Measurements from ENCODE around the gene PCLAF. TPM values are rescaled to one million over a fixed set of nuclear protein-coding genes. Genes with fewer than 3 reads are reported as not detected.

The PCLAF gene
- total and polyA plus RNA-seq, 2 of the 13 experiments (the other 11 are each of a cell fraction or from before 2014, with no cell fraction given): 98.6 to 98.9 TPM

- TF ChIP-seq DZIP1 (CRISPR knock-in tag; IDR thresholded peaks at IDR 0.05): peak; percentile 82; the same call in 1 of the 2 replicates
- peak; percentile 97 for TF ChIP-seq ZNF557 (CRISPR knock-in tag; IDR thresholded peaks at IDR 0.05)
- peak; percentile 93 for TF ChIP-seq ZHX2 (IDR thresholded peaks at IDR 0.05; ENCODE audit: low read depth)
- peak; percentile 81; the same call in 1 of the 2 replicates for TF ChIP-seq ZHX2 (CRISPR knock-in tag; IDR thresholded peaks at IDR 0.05; ENCODE audit: borderline replicate concordance)
- no peak for TF ChIP-seq ZNF326 (CRISPR knock-in tag; IDR thresholded peaks at IDR 0.05; ENCODE audit: borderline replicate concordance)
- TF ChIP-seq TAF15 (IDR thresholded peaks at IDR 0.05; ENCODE audit: low read depth, low read length, poor library complexity, severe bottlenecking): no peak
- TF ChIP-seq BRD4 (CRISPR knock-in tag; IDR thresholded peaks at IDR 0.05): peak; percentile 97
- no peak for TF ChIP-seq NFIB (CRISPR knock-in tag; IDR thresholded peaks at IDR 0.05; ENCODE audit: borderline replicate concordance)
- TF ChIP-seq CSRNP2 (CRISPR knock-in tag; conservative IDR thresholded peaks at IDR 0.05; ENCODE audit: low read depth): no peak
- TF ChIP-seq SMC3 (IDR thresholded peaks at IDR 0.05; ENCODE audit: low read length): no peak
- peak; percentile 81 for TF ChIP-seq AHR (CRISPR knock-in tag; IDR thresholded peaks at IDR 0.05)
- no peak for TF ChIP-seq SP1 (IDR thresholded peaks at IDR 0.05)
- peak; percentile 99 for TF ChIP-seq SP1 (CRISPR knock-in tag; IDR thresholded peaks at IDR 0.05)
- TF ChIP-seq ZNF260 (CRISPR knock-in tag; IDR thresholded peaks at IDR 0.05; ENCODE audit: borderline replicate concordance, low read depth): no peak
- TF ChIP-seq NONO (IDR thresholded peaks at IDR 0.05): no peak
- TF ChIP-seq NONO (CRISPR knock-in tag; conservative IDR thresholded peaks at IDR 0.05): peak; percentile 100
- no peak for TF ChIP-seq PHB2 (IDR thresholded peaks at IDR 0.05; ENCODE audit: partially characterized antibody)
- TF ChIP-seq ZBTB33 (CRISPR knock-in tag; IDR thresholded peaks at IDR 0.05): peak; percentile 91
- TF ChIP-seq ZNF556 (CRISPR knock-in tag; IDR thresholded peaks at IDR 0.05; ENCODE audit: borderline replicate concordance): peak; percentile 99
These were observed 6.4 kb upstream of the PCLAF start, which contains the start of gene TRIP4 (continued) for GRCh38 chr15:64387562-64388168.

Measured in HepG2 (cell line).